GM20000 (cell line): ENCODE results near the gene TOE1.

Experiments
- DNase-seq: peaks from one replicate; pipeline ENCODE4 v3.0.0; 2012; ENCODE audit warnings: low spot score
- TF ChIP-seq, protein P1 (sequence below): IDR thresholded peaks from 2 replicates; pipeline ENCODE4 v1.5.1; 2012; ENCODE audit warnings: mild to moderate bottlenecking, control low read depth; ENCODE audit errors: extremely low read depth, missing control alignments

Gene TOE1

DNA sequence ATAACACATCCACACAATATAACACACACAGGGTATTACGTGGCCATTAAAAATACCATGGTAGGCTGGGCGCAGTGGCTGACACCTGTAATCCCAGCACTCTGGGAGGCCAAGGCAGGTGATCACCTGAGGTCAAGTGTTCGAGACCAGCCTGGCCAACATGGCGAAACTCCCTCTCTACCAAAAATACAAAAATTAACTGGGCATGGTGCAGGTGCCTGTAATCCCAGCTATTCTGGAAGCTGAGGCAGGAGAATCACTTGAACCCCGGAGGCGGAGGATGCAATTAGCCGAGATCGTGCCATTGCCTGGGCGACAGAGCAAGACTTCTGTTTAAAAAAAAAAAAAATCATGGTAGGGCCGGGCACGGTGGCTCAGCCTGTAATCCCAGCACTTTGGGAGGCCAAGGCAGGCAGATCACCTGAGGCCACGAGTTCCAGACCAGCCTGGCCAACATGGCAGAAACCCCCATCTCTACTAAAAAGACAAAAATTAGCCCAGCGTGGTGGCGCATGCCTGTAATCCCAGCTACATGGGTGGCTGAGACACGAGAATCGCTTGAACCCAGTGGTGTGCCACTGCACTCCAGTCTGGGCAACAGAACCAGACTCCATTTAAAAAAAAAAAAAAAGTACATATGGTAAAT lies 37.3 kb upstream of the TOE1 start:
- DNase-seq: no peak
- TF ChIP-seq, protein P1, sequence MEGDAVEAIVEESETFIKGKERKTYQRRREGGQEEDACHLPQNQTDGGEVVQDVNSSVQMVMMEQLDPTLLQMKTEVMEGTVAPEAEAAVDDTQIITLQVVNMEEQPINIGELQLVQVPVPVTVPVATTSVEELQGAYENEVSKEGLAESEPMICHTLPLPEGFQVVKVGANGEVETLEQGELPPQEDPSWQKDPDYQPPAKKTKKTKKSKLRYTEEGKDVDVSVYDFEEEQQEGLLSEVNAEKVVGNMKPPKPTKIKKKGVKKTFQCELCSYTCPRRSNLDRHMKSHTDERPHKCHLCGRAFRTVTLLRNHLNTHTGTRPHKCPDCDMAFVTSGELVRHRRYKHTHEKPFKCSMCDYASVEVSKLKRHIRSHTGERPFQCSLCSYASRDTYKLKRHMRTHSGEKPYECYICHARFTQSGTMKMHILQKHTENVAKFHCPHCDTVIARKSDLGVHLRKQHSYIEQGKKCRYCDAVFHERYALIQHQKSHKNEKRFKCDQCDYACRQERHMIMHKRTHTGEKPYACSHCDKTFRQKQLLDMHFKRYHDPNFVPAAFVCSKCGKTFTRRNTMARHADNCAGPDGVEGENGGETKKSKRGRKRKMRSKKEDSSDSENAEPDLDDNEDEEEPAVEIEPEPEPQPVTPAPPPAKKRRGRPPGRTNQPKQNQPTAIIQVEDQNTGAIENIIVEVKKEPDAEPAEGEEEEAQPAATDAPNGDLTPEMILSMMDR: no peak

DNA sequence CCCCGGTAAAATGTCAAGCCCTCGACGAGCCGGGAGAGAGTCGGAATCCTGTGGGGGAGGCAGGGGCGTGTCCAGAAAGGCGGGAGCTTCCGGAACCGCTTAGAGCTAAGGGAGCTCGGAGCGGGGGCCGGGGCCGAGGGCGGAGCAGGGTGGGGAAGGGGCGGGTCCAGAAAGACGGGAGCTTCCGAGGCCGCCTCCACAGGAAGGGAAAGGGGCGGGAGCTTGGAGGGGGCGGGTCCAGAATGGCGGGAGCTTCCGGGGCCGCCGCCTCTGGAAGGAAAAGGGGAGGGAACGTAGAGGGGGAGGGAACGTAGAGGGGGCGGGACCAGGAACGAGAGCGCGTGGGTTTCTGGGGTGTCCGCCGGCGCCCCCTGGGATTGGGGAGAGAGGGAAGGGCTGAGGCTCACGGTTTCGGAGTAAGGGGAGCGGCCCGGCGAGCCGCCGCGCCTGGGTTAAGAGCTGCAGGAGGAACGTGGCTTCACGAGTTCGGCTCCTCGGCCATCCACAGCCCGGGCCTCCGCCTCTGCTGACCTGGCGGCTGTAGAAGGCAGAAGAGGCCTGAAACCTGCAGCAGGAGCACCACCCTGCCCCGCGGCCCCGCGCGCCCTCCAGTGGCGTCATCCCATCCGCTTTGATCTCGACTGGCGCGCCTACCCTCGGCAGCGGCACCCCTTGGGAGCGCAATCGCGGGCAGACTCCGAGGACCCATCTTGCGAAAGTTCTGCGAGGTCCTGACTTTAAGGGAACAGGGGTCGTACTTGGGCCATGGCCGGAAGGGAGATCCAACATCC lies 36.3 kb upstream of the TOE1 start:
- TF ChIP-seq, protein P1: peak; percentile 75
- peak; percentile 94 for DNase-seq

DNA sequence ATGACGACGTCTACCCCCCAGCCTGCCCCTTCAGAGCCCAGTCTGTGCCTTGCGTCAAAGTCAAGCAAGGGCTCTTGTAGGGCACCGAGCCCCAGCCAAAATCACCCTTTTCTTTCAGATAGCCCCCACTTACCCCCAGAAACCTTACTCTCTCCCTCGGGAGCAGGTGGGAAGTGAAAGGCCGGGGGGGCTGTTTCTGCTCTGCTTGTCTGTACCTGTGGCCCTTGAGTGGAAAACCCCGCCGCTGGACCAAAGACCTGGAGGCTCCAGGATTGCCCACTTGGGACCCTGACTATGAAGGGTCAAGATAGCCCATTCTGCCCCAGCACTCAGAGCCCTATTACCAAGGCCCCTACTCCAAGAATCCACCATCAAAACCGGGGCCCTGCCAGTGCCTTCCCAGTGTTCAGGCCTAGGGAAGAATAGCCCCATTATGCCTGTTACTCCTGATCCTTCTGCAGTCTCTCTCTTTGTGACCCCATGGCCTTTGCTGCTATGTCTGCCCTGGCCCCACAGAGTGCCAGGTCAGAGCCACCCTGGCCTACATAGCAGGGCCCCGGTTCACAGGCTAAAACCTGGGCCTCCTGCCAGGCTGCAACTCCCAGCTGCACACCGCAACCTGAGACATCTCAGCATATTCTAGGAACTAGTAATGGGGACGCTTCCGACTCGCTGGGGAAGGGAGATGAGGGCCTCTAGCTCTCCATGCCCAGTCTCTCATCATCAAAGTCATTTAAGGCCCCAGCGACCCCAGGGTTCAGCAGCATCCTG lies 35.5 kb upstream of the TOE1 start:
- TF ChIP-seq, protein P1: no peak
- no peak for DNase-seq

DNA sequence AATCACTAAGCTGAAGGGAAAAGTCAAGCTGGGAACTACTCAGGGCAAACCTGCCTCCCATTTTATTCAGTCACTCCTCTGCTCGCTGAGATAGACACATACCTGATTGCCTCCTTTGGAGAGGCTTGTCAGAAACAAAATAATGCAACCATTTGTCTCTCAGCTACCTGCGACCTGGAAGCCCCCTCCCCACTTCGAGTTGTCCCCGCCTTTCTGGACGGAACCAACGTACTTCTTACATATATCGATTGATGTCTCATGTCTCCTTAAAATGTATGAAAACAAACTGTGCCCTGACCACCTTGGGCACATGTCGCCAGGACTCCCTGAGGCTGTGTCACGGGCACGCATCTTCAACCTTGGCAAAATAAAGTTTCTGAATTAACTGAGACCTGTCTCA lies 34.7 kb upstream of the TOE1 start:
- no peak for DNase-seq
- TF ChIP-seq, protein P1: no peak

DNA sequence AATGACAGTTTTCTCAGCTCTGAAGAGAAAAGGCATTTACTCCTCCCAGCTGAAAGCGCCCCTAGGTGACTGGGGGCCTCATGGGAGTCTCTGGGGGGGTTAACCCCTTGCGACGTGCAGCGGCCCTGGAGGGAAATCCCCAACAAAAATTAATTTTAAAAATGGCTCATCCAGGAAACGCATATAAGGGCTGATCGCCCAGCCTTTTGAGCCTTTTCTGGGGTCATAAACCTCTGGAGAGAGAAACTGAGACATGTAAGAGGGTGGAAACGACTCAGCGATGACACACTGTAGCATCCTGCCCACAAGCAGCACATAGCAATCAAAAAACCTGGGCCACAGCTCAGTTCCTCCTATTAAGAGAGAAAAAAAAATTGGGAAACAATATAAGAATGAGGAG lies 33.7 kb upstream of the TOE1 start:
- TF ChIP-seq, protein P1: no peak
- DNase-seq: peak; percentile 62

DNA sequence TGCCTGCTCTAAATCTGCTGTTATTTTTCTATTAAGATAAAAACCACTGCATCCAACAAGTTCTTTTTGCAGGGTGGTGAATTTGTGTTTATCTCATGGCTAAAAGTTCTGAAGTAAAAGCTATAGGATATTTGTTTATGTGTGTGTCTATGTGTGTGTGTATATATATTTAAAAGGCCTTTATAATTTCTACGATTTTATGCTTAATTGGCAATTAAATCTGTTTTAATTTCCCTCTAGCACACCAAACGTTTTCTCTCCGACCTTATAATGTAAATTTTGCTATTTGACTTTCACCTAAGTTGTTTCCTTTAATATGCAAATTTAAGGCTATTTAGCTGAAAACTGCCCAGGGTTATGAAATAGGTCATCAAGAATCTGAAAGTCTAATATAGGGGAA lies 33.1 kb upstream of the TOE1 start:
- TF ChIP-seq, protein P1: no peak
- no peak for DNase-seq

DNA sequence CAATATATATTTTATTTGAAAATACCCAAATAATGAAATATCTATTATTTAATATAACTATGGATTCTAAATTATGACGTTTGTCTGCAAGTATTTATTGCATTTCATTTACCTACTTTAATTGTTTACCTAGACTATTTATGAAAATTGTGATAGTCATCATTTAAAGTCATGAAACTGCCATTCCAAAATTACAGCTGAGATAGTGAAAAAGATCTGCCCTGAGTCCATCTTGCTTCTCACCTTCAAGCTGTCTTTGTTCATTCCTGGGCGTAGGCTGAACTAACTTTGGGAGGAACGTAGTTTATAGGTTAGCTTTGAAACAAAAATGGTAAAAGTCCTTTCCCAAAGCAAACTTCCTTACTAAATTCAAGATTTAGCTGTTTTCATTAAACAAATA lies 25.7 kb upstream of the TOE1 start:
- no peak for DNase-seq
- TF ChIP-seq, protein P1: no peak
